Ishikawa (cell line): ENCODE measurements around the gene FSTL4.

ENCODE experiments used
- CEBPB ChIP-seq: IDR thresholded peaks from 2 replicates; pipeline ENCODE4 v1.6.1; 2012
- CREB1 ChIP-seq: IDR thresholded peaks from 2 replicates; pipeline ENCODE4 v1.6.1; 2012; ENCODE audit warnings: low read depth
- EGR1 ChIP-seq: IDR thresholded peaks from 2 replicates; pipeline ENCODE4 v1.6.1; 2012
- EP300 ChIP-seq: IDR thresholded peaks from 2 replicates; pipeline ENCODE4 v1.6.1; 2012; ENCODE audit warnings: borderline replicate concordance
- FOXM1 ChIP-seq: IDR thresholded peaks from 2 replicates; pipeline ENCODE4 v1.6.1; 2012; ENCODE audit warnings: low read depth, borderline replicate concordance
- MAX ChIP-seq: IDR thresholded peaks from 2 replicates; pipeline ENCODE4 v1.6.1; 2012
- NFIC ChIP-seq: IDR thresholded peaks from 2 replicates; pipeline ENCODE4 v1.6.1; 2012
- RAD21 ChIP-seq: IDR thresholded peaks from 2 replicates; pipeline ENCODE4 v1.6.1; 2012; ENCODE audit warnings: low read depth
- TAF1 ChIP-seq: IDR thresholded peaks from 2 replicates; pipeline ENCODE4 v1.6.1; 2012; ENCODE audit warnings: low read depth, mild to moderate bottlenecking
- TCF12 ChIP-seq: IDR thresholded peaks from 2 replicates; pipeline ENCODE4 v1.6.1; 2012; ENCODE audit warnings: low read depth
- TEAD4 ChIP-seq: IDR thresholded peaks from 2 replicates; pipeline ENCODE4 v1.6.1; 2012
- YY1 ChIP-seq: IDR thresholded peaks from 2 replicates; pipeline ENCODE4 v1.6.1; 2012; ENCODE audit warnings: low read depth
- ZBTB7A ChIP-seq: IDR thresholded peaks from 2 replicates; pipeline ENCODE4 v1.6.1; 2012; ENCODE audit warnings: low read depth
- TF ChIP-seq, protein P1 (sequence below): IDR thresholded peaks from 2 replicates; pipeline ENCODE4 v1.6.1; 2012
- TF ChIP-seq, protein P2 (sequence below): IDR thresholded peaks from 2 replicates; pipeline ENCODE4 v1.6.1; 2012; ENCODE audit warnings: low read depth, mild to moderate bottlenecking

The FSTL4 gene

GRCh38 chr5:133368916-133369783 is 243.2 kb downstream of the FSTL4 start:
- no peak for TF ChIP-seq RAD21
- TF ChIP-seq TAF1 = no peak
- TF ChIP-seq, protein P1, sequence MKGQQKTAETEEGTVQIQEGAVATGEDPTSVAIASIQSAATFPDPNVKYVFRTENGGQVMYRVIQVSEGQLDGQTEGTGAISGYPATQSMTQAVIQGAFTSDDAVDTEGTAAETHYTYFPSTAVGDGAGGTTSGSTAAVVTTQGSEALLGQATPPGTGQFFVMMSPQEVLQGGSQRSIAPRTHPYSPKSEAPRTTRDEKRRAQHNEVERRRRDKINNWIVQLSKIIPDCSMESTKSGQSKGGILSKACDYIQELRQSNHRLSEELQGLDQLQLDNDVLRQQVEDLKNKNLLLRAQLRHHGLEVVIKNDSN = no peak
- TF ChIP-seq, protein P2, sequence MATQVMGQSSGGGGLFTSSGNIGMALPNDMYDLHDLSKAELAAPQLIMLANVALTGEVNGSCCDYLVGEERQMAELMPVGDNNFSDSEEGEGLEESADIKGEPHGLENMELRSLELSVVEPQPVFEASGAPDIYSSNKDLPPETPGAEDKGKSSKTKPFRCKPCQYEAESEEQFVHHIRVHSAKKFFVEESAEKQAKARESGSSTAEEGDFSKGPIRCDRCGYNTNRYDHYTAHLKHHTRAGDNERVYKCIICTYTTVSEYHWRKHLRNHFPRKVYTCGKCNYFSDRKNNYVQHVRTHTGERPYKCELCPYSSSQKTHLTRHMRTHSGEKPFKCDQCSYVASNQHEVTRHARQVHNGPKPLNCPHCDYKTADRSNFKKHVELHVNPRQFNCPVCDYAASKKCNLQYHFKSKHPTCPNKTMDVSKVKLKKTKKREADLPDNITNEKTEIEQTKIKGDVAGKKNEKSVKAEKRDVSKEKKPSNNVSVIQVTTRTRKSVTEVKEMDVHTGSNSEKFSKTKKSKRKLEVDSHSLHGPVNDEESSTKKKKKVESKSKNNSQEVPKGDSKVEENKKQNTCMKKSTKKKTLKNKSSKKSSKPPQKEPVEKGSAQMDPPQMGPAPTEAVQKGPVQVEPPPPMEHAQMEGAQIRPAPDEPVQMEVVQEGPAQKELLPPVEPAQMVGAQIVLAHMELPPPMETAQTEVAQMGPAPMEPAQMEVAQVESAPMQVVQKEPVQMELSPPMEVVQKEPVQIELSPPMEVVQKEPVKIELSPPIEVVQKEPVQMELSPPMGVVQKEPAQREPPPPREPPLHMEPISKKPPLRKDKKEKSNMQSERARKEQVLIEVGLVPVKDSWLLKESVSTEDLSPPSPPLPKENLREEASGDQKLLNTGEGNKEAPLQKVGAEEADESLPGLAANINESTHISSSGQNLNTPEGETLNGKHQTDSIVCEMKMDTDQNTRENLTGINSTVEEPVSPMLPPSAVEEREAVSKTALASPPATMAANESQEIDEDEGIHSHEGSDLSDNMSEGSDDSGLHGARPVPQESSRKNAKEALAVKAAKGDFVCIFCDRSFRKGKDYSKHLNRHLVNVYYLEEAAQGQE = no peak
- no peak for TF ChIP-seq ZBTB7A
- TF ChIP-seq TCF12 = no peak
- no peak for TF ChIP-seq NFIC
- TF ChIP-seq MAX = no peak
- no peak for TF ChIP-seq CREB1
- no peak for TF ChIP-seq TEAD4
- no peak for TF ChIP-seq YY1
- TF ChIP-seq EP300 = no peak
- TF ChIP-seq CEBPB = no peak
- no peak for TF ChIP-seq EGR1
- TF ChIP-seq FOXM1 = no peak

- TF ChIP-seq TCF12 = no peak
- no peak for TF ChIP-seq FOXM1
- TF ChIP-seq, protein P1 = no peak
- TF ChIP-seq ZBTB7A = no peak
- TF ChIP-seq, protein P2 = no peak
- no peak for TF ChIP-seq TEAD4
- TF ChIP-seq NFIC = no peak
- no peak for TF ChIP-seq CREB1
- TF ChIP-seq EGR1 = no peak
Observed at GRCh38 chr5:133367984-133368383, 244.4 kb downstream of the FSTL4 start.

DNA sequence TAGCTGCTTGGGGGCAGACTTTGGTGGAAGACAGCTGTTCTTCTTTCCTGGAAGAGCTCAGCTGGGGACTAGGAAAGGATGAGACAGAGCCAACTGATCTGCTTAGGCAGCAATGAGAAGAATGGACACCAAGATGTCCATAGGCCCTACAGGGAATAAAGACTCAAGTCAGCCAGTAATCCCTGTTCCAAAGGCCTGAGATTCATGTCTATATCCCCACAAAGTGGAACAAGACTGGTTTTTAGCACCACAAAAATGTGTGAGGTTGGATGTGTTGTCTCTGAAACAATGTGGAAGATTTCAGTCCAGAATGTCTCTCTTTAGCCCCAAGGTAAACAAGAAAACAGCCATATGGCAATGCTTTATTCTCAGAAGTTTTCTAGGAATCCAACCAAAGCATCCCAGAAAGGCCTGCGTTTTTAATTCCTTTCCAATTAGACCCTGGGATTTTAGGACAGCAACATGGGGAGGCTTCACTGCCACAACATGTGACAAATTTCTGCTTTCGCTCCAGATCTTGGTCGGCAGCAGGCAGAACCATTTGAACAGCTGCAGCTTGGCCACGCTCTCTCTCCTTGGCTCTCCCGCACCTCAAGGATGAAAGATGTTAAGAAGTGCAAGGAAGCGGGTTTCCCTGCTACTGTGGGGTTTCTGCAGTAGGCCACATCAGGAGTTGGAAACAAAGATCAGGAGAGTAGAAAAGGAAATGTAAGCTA is 245.1 kb downstream of the FSTL4 start:
- no peak for TF ChIP-seq EGR1

DNA sequence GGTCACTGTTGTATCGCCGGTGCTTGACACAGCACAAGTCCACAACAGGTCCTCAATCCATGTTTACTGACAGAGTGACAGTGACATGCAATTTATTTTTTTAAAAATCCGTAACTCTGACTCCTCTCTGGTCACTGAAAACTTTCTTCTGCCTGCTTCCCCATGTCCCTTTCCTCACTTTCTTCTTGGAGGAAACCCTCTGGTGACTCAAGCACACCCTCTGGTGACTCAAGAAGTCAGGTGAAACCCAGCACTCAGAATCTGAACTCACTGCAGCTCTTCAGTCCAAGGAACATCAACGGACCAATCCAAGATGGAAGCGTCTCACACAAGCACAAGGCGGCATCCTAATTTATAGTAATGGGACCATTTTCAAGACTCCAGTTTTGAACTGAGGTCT is 245.9 kb downstream of the FSTL4 start:
- TF ChIP-seq RAD21 = peak; percentile 7; the same call in 1 of the 2 replicates
- TF ChIP-seq FOXM1 = no peak
- no peak for TF ChIP-seq TCF12
- no peak for TF ChIP-seq EGR1

DNA sequence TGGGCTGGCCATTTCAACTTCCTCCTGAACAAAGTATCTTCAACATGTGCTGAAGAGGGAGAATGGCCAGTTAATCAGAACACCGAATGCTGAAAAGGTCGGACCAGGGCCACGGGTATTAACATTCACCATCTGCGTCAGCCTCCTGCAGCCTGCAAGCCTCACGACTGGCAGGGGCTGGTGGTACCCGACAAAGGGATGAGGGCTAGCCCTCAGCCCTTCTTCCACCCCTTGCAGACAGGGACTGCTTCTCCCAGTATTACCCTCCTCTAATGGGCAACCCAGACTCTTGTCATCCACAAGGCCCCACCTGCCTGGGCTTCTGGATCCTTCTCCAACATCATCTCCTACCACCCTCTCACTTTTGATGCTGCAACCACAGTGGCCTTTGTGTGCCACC is 246.6 kb downstream of the FSTL4 start:
- no peak for TF ChIP-seq EP300
- no peak for TF ChIP-seq CREB1
- no peak for TF ChIP-seq NFIC
- TF ChIP-seq, protein P2 = no peak
- no peak for TF ChIP-seq MAX
- no peak for TF ChIP-seq TAF1
- TF ChIP-seq CEBPB = no peak
- TF ChIP-seq EGR1 = no peak
- no peak for TF ChIP-seq FOXM1
- no peak for TF ChIP-seq TCF12
- TF ChIP-seq TEAD4 = no peak
- no peak for TF ChIP-seq ZBTB7A
- TF ChIP-seq, protein P1 = no peak
- TF ChIP-seq RAD21 = no peak
